ENCODE measurements around the gene SOBP.

GRCh38 chr6:107579456-107580056 lies 89.6 kb downstream of the SOBP start:
- TF ChIP-seq POLR2AphosphoS5 (IDR thresholded peaks at IDR 0.05): no peak
- no peak for TF ChIP-seq POLR2A (IDR thresholded peaks at IDR 0.05)
- TF ChIP-seq CTCF (IDR thresholded peaks at IDR 0.05): no peak
- TF ChIP-seq EP300 (IDR thresholded peaks at IDR 0.05): no peak
